Skeletal muscle satellite cell (primary cell): ENCODE data around the gene NFX1. TPM values are rescaled to one million over a fixed set of nuclear protein-coding genes. Genes with fewer than 3 reads are reported as not detected.

ENCODE experiments used
- H3K27me3 ChIP-seq: 2 replicates; pipeline ENCODE4 v1.7.0; 2013; ENCODE audit warnings: low read length; ENCODE audit not compliant: control insufficient read depth, insufficient read depth
- H3K36me3 ChIP-seq: 2 replicates; pipeline ENCODE4 v1.7.0; 2013; ENCODE audit warnings: mild to moderate bottlenecking, control low read depth, low read length; ENCODE audit not compliant: insufficient read depth
- H3K4me1 ChIP-seq: 2 replicates; pipeline ENCODE4 v1.7.0; 2013; ENCODE audit warnings: low read length; ENCODE audit not compliant: control insufficient read depth, insufficient read depth
- H3K4me2 ChIP-seq: 2 replicates; pipeline ENCODE4 v1.7.0; 2013; ENCODE audit warnings: mild to moderate bottlenecking, low read length
- H3K4me3 ChIP-seq: 2 replicates; pipeline ENCODE4 v1.7.0; 2013; ENCODE audit warnings: low read length
- H3K9ac ChIP-seq: 2 replicates; pipeline ENCODE4 v1.7.0; 2013; ENCODE audit warnings: mild to moderate bottlenecking, low read depth, low read length, moderate library complexity
- H3K9me3 ChIP-seq: replicated peaks from 2 replicates; pipeline ENCODE4 v1.7.0; 2013; ENCODE audit warnings: mild to moderate bottlenecking, control low read depth, low read length
- total RNA-seq: library from RNA; depleted of rRNA; stranded (reverse); fragments of >200 nt; gene quantifications from 2 replicates; pipeline ENCODE4 v1.2.3, GENCODE V29; 2012; rRNA removed

NFX1 gene
- total RNA-seq: 19.9 and 24.3 TPM in 2 replicates

DNA sequence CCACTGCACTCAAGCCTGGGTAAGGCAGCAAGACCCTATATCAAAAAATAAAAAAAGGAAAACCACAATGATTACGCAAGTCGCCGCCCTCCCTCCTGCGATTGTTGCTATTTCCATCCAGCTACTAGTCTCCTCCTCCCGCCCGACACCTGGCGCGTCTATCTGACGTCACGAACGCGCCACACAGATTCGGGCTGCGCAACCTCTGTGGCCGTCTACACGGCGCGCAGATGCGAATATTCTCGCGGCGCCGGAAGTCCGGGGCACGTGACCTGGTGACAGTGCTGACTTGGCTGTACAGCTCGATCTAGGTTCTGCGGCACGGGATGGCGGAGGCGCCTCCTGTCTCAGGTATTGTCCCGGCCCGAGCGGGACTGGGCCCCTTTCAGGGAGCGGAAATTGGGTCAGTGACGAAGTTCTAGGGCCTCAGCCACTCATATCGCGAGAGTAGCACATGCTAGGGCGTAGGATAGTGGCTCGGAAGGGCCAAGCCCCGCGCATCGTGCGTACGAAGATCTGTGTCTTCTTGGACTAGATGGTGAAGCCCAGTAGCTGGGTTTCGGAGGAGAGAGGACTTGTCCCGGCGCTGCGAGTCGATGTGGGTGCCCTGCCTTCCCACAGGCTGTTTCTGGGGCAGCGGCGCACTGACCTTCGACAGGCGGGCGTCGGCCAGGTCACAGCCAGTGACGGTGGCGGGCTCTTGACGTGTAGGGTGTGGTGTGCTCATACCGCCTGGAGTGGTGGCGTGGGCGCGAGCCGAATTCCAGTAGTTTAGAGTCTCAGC, at the start of gene NFX1:
Gene NFX1 (plus strand): TSS at position 270 of the 784 bp plus-strand sequence. CDS start 57 bp downstream, at position 327.
- Histone ChIP-seq H3K4me2 (peak within 1 kb of the TSS; percentile 89), H3K9me3 (no peaks in the 10 kb centered on the region), H3K9ac (peak within 1 kb of the TSS; percentile 98), H3K36me3 (peaks cover 35% of the 10 kb centered on the region), H3K4me1 (peaks cover 27% of the 10 kb centered on the region), H3K27me3 (no peaks in the 10 kb centered on the region), H3K4me3 (peak within 1 kb of the TSS; percentile 83)

DNA sequence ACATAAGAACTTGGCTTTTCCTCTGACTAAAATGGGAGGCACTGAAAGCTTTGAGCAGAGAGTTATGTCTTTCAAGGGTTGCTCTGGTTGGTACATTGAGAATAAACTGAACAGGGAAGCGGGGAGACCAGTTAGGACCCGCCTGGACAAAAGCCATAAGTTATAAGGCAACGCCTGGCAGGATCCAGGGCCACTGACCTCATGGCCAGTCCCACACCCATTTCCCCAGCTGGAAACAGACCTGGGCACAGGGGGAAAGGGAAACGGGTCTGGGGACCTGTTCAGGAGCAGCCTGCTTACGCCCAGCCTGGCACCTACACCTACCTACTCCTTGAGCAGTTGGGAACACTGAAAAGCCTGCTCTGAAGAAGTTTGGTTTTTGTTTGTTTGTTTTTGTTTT, 49.0 kb upstream of the NFX1 start:
- Histone ChIP-seq H3K4me2 (no peak overlapping the region), H3K27me3 (no peaks in the 10 kb centered on the region), H3K9ac (no peak overlapping the region), H3K4me3 (no peak overlapping the region), H3K9me3 (no peaks in the 10 kb centered on the region), H3K4me1 (peaks cover 4% of the 10 kb centered on the region), H3K36me3 (no peaks in the 10 kb centered on the region)

DNA sequence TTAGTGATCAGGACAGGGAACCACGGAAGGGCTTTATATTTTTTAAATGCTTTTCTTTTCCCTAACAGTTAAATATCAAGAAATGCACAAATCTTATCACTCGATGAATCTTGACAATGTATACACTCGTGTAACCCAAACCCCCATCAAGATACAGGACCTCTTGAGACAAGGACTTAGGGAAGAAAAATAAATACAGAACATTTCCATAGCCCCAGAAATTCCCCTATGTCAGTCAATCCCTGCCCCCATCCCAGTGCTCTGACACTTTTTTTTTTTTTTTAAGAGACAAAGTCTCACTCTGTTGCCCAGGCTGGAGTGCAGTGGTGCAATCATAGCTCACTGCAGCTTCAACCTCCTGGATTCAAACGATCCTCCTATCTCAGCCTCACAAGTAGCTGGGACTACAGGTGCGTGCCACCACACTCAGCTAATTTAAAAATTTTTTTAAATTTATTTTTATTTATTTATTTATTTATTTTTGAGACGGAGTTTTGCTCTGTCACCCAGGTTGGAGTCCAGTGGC, 47.6 kb upstream of the NFX1 start:
- Histone ChIP-seq H3K27me3 (no peaks in the 10 kb centered on the region), H3K9me3 (no peaks in the 10 kb centered on the region), H3K4me1 (peaks cover 4% of the 10 kb centered on the region)

DNA sequence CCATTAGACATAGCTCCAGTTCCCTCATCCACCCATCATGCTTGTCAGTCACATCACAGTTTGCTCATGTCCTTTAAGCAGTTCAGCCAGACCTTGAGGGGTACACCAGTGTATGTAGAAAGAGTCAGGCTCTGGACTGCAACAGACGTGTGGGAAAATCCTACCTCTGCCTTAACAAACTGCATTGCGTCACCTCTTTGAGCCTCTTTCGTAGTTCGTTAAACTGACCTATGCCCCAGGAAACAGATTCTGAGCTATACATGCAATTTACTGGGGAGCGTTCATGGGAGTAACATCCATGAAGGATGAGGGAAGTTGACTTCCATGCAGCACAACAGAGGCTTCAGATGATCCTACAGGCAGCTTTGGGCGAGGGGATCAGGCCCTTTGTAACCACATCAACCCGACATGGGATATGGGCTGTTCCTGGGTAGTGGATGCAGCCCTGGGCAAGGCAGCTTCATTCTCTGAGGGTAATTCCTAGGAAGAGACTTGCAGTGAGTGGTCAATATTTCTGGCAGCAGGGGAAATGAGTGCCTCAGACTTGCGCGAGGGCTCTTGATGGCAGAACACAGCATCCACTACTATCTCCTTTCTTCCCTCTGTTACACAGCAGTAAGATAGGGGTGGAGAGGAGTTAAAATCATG, 46.1 kb upstream of the NFX1 start:
- Histone ChIP-seq H3K36me3 (peaks cover 3% of the 10 kb centered on the region), H3K4me1 (peaks cover 4% of the 10 kb centered on the region)

More for the DNA sequence above, 47.6 kb upstream of the NFX1 start:
- Histone ChIP-seq H3K4me2 (no peak overlapping the region), H3K4me3 (no peak overlapping the region), H3K9ac (no peak overlapping the region), H3K36me3 (no peaks in the 10 kb centered on the region)

DNA sequence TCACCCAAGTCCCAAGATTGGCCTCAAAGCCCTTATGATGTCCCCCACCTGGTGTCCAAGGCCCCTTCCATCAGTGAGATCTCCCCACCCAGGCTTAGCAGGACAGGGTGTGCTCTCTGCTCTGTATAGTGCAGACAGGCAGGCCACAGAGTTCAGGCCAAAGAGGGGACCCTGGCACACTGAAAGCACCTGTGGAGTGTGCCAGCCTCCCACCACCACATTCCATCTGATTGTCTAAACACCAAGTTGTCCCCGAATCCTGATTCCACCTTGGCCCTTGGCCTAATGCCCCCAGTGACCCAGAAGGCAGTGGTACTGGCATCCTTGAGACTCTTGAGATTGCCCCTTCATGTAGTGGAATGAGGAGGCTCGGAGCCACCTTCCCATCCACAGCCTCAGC, 45.0 kb upstream of the NFX1 start:
- no peaks in the 10 kb centered on the region for H3K27me3 ChIP-seq
- no peak overlapping the region for H3K4me3 ChIP-seq
- peaks cover under 1% of the 10 kb centered on the region for H3K4me1 ChIP-seq
- peaks cover 3% of the 10 kb centered on the region for H3K36me3 ChIP-seq
- no peak overlapping the region for H3K9ac ChIP-seq
- no peaks in the 10 kb centered on the region for H3K9me3 ChIP-seq
- H3K4me2 ChIP-seq: no peak overlapping the region

More for the DNA sequence above, 46.1 kb upstream of the NFX1 start:
- H3K9me3 ChIP-seq: no peaks in the 10 kb centered on the region
- H3K4me2 ChIP-seq: no peak overlapping the region
- no peak overlapping the region for H3K9ac ChIP-seq
- no peak overlapping the region for H3K4me3 ChIP-seq
- H3K27me3 ChIP-seq: no peaks in the 10 kb centered on the region

DNA sequence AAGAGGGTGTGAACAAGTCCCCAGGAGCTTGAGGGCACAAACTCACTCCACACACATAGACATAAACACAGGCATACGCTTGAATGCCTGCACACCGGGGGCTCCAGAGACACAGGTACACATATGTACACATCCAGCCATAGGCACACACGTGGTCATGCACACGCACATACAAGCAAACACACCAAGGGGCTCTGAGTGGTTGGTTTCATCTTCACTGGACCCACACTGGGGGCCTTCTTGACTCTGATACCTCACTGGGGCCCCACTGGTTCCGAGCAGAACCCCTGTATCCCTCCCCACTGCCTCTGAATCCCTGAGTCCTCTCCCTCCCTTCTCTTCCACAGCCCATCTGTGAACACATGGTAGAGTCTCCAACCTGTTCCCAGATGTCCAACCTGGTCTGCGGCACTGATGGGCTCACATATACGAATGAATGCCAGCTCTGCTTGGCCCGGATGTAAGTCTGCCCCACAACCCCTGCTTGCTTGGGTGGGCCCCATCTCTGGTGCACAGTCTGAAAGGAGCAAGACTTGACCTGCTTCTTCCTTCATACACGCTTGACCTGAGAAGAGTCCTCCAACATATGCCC, 44.0 kb upstream of the NFX1 start:
- H3K4me3 ChIP-seq: no peak overlapping the region
- H3K9me3 ChIP-seq: no peaks in the 10 kb centered on the region
- peaks cover 3% of the 10 kb centered on the region for H3K36me3 ChIP-seq
- H3K27me3 ChIP-seq: no peaks in the 10 kb centered on the region
- H3K9ac ChIP-seq: no peak overlapping the region
- H3K4me2 ChIP-seq: no peak overlapping the region
- H3K4me1 ChIP-seq: peaks cover 6% of the 10 kb centered on the region

DNA sequence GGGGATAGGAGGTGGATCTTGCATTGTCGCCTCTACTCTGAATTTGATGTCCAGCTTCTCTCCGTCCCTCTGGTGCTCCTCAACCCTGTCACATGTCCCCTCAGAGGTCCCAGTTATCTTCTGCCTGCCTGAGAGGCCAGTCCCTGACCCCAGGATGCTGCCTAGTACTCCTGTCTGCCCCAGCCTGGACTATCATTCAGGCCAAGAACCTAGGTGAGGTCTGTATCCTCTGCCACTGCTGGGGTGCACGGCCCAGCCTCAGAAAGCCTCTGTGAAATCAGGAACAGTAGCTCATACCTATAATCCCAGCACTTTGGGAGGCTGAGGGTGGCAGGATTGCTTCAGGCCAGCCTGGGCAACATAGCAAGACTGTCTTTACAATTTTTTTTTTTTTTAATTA, 41.7 kb upstream of the NFX1 start:
- Histone ChIP-seq H3K9ac (no peak overlapping the region), H3K9me3 (no peaks in the 10 kb centered on the region), H3K4me2 (no peak overlapping the region), H3K4me1 (peaks cover 6% of the 10 kb centered on the region), H3K27me3 (no peaks in the 10 kb centered on the region), H3K4me3 (no peak overlapping the region), H3K36me3 (peaks cover 12% of the 10 kb centered on the region)

DNA sequence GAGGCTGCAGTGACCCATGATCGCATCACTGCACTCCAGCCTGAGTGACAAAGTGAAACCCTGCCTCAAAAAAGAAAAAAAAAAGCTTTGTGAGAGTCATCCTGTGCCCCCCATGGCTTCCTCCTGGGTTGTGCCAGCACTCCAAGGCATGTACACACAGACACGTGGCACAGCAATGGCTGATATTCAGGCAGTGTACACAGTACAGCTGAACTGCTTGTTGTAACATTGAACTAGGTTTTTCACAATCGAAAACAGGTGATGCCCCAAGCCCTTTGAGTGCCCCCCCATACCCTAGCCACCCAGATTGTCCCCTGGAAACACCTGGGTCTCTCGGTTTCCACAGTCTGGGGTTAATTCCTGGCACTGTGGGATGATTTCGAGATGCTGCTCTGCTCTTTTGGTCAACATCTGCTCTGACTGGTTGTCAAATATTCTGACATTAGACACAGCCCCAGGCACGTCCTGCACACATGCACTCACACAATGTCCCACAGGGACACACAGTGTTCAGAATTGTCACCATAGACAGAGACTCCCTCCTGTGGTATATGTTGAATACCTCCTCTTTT, 41.1 kb upstream of the NFX1 start:
- Histone ChIP-seq H3K27me3 (no peaks in the 10 kb centered on the region), H3K36me3 (peaks cover 13% of the 10 kb centered on the region), H3K4me1 (peaks cover 6% of the 10 kb centered on the region), H3K9me3 (no peaks in the 10 kb centered on the region), H3K9ac (no peak overlapping the region), H3K4me2 (no peak overlapping the region), H3K4me3 (no peak overlapping the region)

DNA sequence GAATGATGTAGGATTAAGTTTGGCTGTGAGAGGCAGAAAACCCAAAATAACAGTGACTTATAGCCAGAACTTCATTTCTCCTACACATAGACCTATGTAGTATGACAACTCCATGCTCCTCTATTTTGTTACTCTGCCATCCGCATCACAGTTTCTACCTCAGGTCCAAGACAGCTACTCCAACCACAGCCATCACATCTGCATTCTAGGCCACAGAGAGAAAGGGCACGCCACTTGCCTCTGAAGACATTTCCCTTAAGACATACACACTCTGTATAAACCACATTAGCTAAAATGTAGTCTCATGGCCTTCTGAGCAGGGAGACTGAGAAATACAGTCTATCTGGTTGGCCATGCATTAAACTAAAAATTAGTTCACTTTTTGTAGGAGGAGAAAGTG, 40.3 kb upstream of the NFX1 start:
- Histone ChIP-seq H3K9ac (no peak overlapping the region), H3K4me3 (no peak overlapping the region), H3K36me3 (peaks cover 21% of the 10 kb centered on the region)

DNA sequence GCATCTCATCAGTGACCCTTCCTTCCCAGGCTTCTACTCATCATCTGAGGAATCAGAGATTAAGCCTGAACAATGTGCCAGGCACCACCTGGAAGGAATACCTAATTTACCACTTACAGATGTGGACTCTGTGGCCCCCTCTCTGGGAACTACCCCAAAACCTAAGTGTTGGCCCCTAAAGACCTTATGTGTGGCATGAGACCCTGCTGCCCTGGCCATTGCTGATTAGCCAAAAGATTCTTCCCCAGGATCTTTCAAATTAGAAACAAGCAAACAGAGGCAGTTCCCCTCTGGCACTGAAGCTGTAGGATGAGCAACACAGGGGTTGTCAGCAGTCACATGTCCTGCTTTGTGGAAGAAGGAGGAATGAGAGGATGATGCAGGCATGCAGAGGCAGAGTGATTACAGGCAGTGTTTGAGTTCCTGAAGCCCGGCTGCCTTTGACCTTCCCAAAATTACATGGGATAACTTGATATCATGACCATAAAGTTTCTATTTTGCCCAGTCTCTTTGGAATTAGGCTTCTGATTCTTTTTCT, 39.8 kb upstream of the NFX1 start:
- Histone ChIP-seq H3K4me3 (no peak overlapping the region), H3K27me3 (no peaks in the 10 kb centered on the region), H3K36me3 (peaks cover 26% of the 10 kb centered on the region), H3K9me3 (no peaks in the 10 kb centered on the region), H3K4me2 (no peak overlapping the region), H3K4me1 (peaks cover 6% of the 10 kb centered on the region), H3K9ac (no peak overlapping the region)

More for the DNA sequence above, 40.3 kb upstream of the NFX1 start:
- Histone ChIP-seq H3K9me3 (no peaks in the 10 kb centered on the region), H3K4me1 (peaks cover 6% of the 10 kb centered on the region), H3K4me2 (no peak overlapping the region), H3K27me3 (no peaks in the 10 kb centered on the region)

DNA sequence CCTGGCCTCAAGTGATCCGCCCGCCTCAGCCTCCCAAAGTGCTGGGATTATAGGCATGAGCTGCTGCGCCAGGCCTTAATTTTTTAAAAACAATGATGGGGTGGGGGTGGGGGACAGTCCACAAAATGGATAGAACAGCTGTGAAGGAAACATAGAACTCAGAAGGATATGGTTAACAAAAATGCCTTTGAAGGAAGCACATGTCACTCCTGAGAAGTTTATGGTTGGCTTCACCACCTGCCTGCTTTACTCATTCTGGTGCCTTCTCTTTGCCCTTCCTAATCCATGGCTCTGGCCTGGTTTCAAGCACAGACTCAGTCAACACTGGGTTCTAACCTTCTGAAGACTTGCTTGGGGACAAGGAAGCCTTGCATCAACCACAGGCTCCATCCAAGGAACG, 36.1 kb upstream of the NFX1 start:
- H3K36me3 ChIP-seq: peaks cover 53% of the 10 kb centered on the region
- H3K27me3 ChIP-seq: no peaks in the 10 kb centered on the region
- no peaks in the 10 kb centered on the region for H3K9me3 ChIP-seq
- H3K9ac ChIP-seq: no peak overlapping the region
- peaks cover 6% of the 10 kb centered on the region for H3K4me1 ChIP-seq
- H3K4me2 ChIP-seq: no peak overlapping the region
- H3K4me3 ChIP-seq: no peak overlapping the region
